Colon (tissue), 2 donors: ENCODE results near the gene POLE.

Experiments used
- FAIRE-seq: peaks from 2 replicates; lab custom pipeline; 2012; peaks lifted over from hg19 to GRCh38; lab: Jason Lieb, UNC
- donor health status: control.
- donor health status: control.

The POLE gene, protein sequence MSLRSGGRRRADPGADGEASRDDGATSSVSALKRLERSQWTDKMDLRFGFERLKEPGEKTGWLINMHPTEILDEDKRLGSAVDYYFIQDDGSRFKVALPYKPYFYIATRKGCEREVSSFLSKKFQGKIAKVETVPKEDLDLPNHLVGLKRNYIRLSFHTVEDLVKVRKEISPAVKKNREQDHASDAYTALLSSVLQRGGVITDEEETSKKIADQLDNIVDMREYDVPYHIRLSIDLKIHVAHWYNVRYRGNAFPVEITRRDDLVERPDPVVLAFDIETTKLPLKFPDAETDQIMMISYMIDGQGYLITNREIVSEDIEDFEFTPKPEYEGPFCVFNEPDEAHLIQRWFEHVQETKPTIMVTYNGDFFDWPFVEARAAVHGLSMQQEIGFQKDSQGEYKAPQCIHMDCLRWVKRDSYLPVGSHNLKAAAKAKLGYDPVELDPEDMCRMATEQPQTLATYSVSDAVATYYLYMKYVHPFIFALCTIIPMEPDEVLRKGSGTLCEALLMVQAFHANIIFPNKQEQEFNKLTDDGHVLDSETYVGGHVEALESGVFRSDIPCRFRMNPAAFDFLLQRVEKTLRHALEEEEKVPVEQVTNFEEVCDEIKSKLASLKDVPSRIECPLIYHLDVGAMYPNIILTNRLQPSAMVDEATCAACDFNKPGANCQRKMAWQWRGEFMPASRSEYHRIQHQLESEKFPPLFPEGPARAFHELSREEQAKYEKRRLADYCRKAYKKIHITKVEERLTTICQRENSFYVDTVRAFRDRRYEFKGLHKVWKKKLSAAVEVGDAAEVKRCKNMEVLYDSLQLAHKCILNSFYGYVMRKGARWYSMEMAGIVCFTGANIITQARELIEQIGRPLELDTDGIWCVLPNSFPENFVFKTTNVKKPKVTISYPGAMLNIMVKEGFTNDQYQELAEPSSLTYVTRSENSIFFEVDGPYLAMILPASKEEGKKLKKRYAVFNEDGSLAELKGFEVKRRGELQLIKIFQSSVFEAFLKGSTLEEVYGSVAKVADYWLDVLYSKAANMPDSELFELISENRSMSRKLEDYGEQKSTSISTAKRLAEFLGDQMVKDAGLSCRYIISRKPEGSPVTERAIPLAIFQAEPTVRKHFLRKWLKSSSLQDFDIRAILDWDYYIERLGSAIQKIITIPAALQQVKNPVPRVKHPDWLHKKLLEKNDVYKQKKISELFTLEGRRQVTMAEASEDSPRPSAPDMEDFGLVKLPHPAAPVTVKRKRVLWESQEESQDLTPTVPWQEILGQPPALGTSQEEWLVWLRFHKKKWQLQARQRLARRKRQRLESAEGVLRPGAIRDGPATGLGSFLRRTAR (N-terminal part only)

DNA sequence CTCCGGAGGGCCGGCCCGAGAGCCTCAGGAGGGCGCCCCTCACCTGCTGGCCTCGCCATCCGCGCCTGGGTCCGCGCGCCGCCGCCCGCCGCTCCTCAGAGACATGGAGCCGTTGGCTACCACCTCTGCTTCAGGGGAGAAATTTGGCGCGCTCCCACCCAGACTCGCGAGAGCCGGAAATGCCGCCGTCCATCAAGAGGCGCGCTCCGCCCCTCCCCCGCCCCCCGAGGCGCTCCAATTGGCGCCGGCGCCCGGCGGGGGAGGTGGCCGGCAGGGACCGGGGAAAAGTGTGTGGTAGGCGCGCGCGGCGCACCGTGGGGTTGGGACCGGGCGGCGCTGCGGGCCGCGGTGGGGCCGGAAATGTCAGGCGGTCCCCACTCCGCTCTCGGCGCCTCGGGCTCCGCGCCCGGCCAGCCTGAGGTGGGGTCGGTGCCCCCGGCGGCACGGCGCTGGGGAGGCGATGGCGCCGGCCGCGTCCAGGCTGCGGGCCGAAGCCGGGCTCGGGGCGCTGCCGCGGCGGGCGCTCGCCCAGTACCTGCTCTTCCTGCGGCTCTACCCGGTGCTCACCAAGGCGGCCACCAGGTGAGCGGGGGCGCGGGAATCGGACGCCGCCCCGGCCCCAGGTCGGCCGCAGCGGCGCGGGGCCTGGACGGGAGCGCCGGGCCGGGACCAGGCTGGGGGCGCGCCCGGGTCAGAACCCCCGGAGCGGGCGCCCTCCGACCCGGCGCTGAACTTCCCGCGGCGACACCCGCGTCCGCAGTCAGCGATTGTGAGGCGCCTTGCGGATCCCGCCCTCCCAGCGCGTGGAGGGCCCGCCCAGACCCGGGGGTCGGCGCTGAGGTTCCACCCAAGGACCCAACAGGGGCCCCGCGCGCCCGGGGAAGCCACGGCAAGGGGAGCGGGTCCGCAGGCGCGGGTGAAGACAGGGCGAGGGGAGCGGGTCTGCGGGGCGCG is at the start of gene POLE, which contains the start of gene PXMP2:
Gene POLE, minus strand, starts transcription at position 132 of the 954 bp plus-strand sequence. Its CDS starts 27 bp downstream, at position 105.
Gene PXMP2, plus strand, starts transcription at position 377 of the 954 bp plus-strand sequence. Its CDS starts 84 bp downstream, at position 461.
- no peak for FAIRE-seq

DNA sequence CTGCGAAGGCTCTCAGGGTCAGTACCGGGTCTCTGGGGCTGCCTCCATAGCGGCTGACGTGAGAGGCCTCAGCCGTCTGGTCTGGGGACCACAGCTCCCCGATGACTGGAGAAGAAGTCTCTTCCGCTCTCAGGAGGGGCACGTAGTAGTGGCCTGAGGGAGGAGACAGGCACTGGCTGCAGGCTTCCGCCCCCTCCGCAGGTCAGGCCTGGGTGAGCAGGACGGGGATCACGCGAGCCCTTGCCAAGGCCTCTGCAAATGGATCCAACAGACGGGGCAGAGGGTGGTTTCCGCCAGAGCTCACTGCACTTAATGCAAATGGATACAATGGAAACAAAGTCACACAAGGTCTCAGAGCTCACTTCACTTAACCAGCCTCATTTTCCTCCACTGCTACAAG is 49.8 kb upstream of the POLE start:
- FAIRE-seq, result no peak

DNA sequence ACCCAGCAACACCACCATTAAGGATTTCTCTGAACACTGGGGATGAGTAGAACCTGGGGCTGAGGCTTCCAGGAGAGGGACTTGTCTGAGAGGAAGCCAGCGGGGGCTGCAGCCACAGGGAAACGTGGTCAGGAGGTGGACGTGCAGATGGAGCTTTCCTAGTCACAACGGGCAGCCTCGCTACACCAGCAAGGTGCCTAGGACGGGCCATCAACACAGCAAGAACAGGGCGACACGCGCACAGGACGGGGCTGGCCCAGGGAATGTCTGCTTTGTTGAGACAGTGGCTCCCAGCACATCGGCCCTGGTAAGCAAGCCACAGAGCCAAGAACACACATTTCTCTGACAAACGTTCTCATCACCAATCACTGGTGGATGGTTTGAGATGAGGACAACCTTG is 49.2 kb upstream of the POLE start:
- FAIRE-seq, result no peak

DNA sequence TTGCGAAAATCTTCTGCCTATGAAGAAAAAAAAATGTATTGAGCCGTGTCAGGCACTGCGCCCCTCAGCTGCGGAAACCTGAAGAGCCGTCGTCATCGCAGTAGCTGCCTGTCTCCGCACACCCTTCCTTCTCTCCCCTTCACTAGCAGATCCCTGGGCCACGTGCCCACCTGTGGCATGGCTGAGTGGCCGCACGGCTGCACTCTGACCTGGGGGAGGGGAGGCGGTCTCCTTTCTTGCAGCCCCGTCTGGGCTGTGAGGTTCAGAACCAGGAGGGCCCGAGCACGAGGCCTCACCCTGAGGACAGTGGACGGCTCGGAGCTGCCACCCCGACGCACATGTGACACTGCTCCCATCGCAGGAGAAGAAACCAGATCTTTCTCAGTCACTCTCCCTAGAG is 48.4 kb upstream of the POLE start:
- FAIRE-seq, result no peak

DNA sequence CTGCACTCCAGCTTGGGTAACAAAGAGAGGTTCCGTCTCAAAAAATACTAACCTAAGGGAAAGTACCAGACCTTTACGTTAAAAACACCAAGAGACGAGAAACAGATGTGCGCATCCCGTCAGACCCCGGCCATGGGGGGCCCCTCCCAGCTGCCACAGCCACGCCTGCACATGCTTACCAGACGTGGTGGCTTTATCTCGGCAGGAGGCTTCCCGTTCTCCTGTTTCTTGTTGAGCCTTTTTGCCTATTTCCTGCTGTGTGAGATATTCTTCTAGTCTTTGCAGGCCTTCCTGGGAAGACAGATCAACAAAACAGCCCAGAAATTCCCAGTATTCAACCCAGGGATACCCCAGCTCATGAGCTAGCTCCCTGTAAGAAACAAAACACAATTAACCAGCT is 47.1 kb upstream of the POLE start:
- no peak for FAIRE-seq

DNA sequence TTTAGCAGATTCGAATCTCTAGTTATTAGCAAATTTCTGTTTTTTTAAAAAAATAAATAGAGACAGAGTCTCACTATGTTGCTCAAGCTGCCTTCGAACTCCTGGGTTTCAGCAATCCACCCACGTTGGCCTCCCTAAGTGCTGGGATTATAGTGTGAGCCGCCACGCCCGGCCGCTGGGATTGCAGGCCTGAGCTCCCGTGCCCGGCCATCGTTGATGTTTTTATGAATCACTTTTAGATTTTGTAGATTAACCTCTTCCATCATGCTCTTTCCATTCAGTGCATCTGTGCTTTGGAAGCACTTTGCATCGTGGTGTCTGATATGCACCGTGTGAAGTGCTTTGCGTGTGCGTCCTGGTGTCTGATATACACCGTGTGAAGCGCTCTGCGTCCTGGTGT is 44.4 kb upstream of the POLE start:
- FAIRE-seq, result no peak

DNA sequence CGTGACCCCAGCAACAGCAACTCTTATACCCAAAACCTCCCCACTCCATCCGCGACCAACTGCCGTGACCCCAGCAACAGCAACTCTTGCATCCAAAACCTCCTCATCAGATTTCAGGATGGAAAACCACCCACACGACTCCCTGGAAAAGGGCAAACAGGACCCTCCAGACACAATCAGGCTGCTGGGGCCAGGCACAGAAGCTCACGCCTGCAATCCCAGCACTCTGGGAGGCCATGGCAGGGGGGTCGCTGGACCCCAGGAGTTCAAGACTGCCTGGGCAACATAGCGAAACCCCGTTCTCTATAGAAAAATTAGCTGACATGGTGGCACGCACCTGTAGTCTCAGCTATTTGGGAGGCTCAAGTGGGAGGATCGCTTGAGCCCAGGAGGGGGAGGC is 43.2 kb upstream of the POLE start:
- no peak for FAIRE-seq

DNA sequence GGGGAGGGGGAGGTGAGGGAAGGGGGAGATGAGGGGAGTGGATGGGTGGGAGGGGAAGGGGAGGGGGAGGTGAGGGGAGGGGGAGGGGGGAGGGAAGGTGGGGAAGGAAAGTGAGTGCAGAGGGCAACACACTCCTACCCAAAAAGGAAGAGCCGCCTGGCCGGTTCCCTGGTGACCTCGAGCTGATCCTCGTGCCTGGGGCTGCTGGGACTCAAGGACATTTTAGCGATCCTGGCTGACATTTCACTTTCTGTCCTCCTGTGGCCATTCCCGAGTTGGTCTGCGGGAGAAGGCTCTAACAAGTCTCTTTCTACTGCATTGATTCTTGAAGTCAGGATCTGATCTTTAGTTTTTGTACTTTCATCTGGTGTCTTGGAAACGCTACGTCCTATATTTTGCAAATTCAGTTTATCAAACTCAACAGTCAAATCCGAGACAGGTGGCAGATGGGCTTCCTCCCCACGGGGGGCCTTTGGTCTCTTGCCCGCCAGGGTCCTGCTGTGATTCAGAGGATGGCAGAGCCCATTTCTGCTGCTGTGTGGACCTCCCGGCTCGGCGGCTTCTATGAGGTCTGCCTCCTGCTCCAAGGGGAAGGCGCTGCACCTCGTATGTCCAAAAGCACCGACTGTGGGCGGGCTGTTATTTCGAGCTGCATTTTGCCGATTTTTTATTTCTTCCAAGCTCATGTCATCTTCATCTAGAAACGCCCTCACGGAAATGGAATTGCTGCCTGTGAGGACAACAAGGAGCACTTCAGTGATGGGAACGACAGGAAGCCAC is 42.6 kb upstream of the POLE start:
- FAIRE-seq, result no peak

DNA sequence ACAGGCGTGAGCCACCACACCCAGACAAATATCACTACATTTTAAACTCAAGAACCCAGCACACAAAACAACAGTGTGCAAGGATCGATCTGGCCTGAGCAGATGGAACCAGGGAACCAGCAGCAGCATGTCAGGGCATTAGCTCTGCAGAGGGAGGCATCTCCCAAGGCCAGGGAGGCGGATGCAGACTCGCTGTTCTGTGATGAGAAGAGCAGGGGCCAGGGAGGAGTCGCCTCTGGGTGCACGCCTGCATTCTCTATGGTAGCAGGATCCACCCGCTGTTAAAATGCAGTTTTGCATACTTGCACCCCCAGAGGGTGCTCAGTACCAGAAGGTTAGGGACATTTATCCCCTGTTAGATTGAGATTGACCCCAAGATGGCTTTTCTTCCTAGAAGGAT is 41.4 kb upstream of the POLE start:
- FAIRE-seq, result no peak

DNA sequence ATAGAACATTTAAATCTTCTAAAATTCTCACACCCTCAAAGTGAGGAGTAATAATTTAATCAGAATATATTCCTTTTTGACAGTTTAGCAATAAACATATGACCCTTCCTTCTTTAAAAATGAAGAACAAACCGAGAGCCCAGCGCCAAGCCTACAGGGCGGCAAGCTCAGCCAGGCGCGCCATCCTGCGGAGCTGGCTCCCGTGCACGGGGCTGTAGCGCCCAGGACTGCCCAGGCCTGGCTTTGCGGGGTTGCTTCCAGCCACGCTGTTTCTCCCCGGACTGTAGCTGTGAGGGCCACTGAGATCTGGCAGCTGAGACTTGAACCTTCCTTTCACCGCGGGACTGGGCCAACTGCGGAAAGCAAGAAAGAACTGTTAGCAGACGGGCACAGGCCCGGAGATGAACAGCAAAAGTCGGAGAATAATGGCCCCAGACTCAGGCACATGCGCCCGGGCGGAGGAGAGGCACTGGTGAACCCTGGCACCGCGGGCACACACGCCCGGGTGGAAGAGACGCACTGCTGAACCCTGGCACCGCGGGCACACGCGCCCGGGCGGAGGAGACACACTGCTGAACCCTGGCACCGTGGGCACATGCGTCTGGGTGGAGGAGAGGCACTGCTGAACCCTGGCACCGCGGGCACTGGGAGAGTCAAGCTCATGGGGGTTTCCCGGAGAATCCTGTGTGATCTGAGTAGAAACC is 40.1 kb upstream of the POLE start:
- FAIRE-seq, result no peak

DNA sequence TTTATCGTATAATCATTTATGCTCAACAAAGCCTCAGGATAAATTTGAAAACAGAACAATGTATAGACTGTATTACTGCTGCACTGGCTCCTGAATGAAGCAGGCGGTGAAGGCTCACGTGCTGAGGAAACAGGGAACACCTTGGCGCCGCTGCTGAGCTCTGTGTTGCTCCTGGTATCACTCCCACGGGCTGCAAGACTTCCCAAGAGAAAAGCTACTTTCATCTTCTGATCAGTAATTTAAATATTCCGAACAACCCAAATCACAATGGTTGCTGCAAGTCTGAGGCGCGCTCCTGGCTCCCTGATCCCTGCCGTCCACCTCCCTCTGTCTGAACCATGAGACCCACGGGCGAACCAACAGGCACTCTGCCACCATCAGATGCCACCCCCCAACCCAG is 39.2 kb upstream of the POLE start:
- FAIRE-seq, result no peak

DNA sequence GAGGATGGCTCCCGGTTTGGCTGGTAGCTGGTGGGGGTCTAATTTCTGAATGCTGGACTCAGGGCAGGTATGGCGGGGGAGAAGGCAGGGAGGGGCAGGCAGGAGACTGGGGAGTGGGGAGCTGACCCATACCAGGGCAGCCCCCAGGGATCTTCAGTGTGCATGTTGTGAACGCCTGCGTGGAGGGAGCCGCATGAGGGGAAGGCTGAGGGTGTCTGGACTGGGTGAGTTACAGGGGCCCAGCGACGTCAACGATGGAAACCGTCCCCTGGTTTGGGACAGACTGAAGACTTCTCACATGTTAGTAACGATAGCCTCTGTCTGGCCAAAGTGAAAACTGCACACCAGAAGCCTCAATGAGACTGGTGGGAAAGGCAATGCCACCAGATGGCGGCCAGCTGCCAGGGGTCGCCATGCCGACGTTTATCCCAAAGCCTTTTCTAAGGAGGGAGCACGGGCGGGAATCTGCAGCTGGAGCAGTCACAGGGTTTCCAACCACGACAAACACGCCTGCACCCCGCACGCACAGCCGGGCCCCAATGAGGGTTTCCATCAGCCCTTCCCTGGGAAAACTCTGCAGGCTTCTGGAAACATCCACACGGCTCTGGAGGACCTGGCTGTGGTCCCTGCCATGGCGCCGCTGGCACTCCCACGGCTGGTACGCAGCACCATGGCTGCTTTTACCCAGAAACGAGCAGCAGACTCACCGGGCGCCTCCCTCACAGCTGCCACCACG is 37.5 kb upstream of the POLE start:
- FAIRE-seq, result no peak

DNA sequence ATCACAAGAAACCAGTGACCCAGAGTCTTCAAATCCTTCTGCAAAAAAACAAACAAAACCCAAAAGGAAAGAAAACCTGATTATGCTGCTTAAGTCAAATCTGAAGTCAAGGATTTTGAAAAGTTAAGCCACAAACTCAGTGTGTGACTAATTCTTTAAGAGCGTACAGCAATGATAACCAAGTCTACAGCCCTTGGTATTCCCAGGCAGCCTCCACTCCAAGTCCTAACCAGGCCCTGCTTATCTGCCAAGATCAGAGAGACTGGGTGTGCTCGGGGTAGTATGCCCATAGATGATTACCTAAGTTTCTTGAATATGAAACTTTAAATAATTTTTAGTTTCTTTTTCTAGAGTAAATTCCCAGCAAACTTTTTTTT is 36.6 kb upstream of the POLE start:
- FAIRE-seq, result no peak

DNA sequence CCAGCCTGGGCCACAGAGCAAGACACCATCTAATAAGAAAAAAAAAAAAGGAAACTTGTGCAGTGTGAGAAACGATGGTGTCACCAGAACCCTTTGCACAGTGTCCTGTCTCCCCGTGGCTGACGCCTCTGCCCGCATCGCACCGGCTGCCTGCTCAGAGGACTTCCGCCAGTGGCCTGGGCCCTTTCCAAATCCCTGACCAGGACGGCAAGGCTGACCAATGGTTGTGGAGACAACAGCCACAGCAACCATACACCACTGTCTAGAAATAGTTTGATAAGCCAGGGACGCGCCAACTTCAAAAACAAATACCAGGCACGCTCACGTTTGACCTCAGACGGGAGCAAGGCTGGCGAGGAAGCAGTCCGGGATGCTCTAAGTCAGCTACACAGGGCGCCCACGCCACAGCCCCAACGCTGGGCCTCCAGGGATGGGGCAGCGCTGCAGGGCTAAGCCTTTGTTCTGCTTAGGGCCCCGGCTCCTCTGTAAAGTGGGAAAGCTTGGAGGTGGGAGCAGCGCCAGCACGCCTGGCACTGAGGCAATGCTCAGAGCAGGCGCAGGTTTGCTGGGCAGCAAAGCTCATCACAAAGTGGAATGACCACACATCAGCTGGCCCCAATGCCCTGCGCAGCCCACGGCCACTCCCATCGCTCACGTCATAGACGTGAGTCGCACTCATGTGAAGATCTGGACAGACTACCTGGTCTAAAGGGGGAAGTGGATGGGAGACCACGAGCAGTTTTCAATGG is 36.0 kb upstream of the POLE start:
- no peak for FAIRE-seq

DNA sequence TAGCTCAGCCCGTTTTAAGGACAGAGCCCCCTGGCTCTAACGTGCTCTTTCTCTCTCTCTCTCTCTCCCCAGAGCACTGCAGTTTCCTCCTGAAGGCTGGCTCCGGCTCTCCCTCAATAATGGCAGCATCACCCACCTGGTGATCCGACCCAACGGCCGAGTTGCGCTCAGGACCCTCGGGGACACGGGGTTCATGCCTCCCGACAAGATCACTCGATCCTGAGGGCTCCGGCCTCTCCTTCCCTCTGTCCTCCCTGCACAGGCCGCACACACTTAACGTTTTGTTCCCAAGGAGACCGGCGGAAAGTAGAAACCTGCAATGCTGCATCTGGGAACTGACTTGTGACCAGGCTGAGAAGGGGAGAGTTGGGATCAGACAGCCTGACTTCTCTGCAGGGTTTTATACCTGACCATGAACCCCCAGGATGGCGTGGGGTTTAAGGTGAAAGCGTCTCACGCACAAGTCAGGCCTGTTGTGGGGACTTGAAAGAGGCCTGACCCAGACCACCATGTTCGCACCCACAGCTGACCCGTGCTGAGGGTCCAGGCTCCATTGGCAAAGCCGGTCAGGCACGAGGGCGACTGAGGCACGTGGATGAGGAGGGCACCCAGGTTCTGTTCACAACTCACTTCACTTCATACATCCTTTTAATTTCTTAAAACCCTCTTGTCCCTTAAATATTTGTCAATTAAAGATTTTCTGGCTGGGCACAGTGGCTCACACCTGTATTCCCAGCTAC is 33.6 kb upstream of the POLE start:
- no peak for FAIRE-seq

DNA sequence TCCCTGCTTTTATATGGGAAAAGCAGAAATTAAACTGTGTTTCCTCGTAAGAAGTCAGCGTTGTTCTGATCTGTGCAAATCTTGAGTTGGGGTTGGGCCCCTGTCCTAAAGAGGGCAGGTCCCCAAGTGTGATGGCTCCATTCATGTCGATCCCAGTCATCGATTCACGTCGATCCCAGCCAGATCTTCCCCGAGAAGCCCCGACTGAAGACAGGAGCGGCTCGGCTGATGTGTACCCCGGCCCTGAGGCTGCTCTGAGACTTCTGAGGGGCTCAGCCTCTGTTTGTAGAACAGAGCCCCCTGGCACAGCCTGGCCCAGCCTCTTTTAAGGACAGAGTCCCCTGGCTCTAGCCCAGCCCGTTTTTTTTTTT is 32.8 kb upstream of the POLE start:
- FAIRE-seq, result no peak

DNA sequence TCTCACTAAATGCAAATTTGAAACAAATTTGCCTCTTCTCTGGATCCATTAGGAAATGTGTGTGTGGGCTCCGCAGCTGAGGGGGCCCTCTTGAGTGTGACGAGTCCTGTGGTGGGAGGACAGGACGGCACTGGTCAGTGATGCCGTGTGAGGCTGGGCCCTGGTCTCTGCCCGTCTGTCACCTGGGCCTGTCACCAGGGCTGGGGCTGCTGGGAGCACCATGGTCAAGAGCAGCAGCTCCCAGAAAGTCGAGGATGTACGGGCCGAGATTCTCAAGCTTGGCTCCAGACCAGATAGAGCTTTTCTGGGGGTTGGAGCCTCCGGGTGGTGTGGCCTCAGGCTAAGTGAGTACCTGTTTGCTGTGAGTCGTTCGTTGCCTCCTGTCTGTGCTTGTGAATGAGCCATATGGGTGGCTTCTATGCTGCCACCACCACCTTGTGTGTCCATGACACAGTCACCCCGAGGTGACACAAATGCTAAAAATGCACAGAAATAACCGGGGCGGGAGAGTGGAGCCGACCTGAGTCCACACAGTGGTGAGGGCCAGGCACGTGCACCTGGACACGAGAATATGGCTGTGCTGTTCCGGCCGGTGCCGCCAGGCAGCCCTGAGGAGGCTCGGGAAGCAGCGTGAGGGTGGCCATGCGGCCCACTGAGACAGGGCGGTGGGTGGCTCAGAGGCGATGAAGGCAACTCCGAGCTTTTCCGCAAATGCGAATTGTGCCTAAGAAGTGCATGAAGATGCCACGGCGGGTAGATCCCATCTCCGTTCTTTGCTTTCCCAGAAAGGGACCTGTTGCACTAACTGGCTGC is 32.2 kb upstream of the POLE start:
- FAIRE-seq, result no peak
